SK-N-DZ (cell line): ENCODE data around the gene BRAT1. TPM values are rescaled to one million over a fixed set of nuclear protein-coding genes. Genes with fewer than 3 reads are reported as not detected.
"Not testable (repeated sequence)": the region's sequence is repeated elsewhere in the genome, so short reads cannot be mapped to it uniquely, and the experiment has no call there.

ENCODE experiments used
- DNase-seq: peaks from one replicate; pipeline ENCODE4 v3.0.0-alpha.2; 2015; ENCODE audit warnings: low spot score
- polyA plus RNA-seq, 2 experiments: library from polyadenylated mRNA; depleted of rRNA; stranded (reverse); fragments of >200 nt; gene quantifications; 2 replicates each; pipeline ENCODE4 v1.2.3, GENCODE V29; 2014

The BRAT1 gene
- 76.1 and 82.5 TPM in 2 replicates for polyA plus RNA-seq (2014; cell fraction: cytosol; rRNA removed)
- 306 and 317 TPM in 2 replicates for polyA plus RNA-seq (2014; cell fraction: nucleus; rRNA removed)

- peak; percentile 97 for DNase-seq
These were observed at the start of gene BRAT1 for GRCh38 chr7:2555121-2556052. BRAT1 (minus strand) TSS chr7:2555524; CDS start chr7:2554431, 1,093 bp downstream.

GRCh38 chr7:2604608-2605174, 49.4 kb upstream of the BRAT1 start:
- no peak for DNase-seq

DNA sequence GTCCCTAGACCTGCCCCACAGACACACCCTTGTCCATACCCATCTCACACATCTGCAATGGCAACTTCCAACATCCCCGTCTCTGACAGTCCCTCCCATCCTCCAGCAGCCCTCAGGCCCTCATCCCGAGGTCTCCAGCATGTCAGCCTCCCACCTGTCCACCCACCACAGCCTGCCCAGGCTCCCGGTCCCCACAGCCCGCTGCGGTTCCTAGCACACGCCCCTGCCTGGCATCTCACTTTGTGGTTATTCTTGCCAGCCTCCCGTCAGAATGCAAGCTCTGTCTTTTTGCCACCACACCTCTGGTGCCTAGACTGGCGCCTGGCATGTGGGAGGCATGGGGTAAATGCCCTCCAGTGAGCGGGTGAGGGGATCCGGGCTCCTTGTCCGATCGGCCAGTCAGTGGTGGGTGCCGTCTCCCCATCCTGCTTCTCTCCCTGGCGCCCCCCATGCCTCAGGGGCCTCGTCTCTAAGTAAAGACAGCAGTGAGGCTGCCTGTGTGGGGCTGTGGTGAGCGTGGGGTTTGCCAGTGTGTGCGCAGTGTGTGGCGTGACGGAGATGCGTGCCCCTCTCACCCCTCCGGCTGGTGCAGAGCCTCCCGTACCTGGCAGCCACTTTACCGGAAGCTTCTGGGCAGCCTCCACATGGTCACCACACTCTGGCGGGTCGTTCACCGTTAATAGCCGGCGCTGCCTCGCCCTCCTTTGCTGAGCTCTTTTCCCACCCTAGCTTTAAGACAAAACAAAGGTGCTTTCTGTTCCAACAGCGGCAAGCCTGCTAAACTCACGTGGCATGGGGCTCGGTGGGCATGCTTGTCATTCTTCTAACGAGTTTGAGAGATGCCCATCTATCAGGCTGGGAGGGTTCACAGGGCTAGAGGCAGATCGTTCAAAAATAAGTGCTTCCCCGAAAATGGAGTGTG, 48.0 kb upstream of the BRAT1 start:
- no peak for DNase-seq

DNA sequence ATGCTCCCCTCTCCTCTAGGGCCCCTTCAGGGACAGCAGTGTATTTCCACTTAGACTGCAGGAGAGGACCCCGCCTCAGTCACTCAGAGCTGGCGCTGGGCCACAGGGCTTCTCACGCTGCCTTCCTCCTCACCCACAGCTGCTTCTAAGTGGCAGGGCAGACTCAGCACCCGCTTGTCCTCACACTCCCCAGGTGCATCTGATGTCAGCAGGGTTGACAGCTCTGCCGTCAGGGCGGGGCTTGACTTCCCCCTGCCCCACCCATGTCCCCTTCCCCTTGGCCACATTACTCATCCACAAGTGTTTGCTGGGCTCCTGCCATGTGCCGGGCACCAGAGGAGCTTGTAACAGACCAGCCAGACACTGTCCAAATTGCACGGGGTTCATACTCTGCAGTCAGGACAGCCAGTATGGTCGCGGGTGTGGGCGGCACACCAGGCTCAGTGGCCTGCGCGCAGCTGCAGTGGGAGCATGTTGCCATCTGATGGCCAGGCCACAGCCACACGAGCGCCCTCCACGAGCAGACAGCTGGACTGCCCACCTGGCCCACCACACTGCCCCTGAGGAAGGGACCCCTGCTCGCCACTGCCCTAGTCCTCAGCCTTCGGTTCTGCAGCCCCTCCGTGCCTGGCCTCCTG, 47.2 kb upstream of the BRAT1 start:
- DNase-seq: no peak

GRCh38 chr7:2601907-2602306, 46.6 kb upstream of the BRAT1 start:
- no peak for DNase-seq

GRCh38 chr7:2601065-2601464, 45.7 kb upstream of the BRAT1 start:
- no peak for DNase-seq

- no peak for DNase-seq
These were observed 43.0 kb upstream of the BRAT1 start for GRCh38 chr7:2598154-2598823.

- DNase-seq: no peak
These were observed 41.9 kb upstream of the BRAT1 start for GRCh38 chr7:2597273-2597640.

DNA sequence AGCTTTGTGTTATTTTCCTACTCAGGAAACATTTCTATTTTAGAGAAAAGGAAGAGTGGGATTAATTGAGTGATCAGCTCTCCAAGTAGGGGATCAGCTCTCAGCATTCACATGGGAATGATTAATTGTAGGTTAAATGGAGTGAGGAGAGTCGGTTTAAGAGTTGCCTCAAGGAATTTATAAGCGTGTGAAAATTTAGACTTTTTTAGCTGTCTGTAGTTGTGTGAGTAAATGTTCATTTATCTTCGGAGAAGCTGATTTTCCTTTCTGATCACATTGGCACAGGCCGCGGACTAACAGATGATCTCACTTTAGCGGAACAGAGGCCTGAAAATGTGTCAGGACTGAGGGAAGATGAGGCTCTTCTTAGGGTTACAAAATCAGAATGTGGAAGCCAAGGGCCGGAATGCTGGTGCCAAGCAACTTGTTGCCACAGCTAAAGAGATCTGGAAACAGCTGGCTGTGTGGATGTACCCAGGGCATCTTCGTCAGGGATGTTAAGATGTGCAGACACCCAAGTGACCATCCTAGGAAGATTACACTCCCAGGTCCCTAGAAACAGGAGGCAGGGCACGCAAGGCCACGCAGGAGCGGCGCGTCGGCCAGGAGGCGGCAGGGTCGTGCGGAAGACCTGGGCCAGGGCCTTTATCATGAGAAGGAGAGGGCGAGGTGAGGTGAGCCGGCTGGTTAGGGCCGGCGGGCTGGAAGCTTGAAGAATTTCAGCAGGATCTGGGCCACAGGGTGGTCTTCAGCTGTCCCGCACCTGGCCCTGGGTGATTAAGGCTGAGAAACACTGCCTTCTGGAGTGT, 41.3 kb upstream of the BRAT1 start:
- no peak for DNase-seq

DNA sequence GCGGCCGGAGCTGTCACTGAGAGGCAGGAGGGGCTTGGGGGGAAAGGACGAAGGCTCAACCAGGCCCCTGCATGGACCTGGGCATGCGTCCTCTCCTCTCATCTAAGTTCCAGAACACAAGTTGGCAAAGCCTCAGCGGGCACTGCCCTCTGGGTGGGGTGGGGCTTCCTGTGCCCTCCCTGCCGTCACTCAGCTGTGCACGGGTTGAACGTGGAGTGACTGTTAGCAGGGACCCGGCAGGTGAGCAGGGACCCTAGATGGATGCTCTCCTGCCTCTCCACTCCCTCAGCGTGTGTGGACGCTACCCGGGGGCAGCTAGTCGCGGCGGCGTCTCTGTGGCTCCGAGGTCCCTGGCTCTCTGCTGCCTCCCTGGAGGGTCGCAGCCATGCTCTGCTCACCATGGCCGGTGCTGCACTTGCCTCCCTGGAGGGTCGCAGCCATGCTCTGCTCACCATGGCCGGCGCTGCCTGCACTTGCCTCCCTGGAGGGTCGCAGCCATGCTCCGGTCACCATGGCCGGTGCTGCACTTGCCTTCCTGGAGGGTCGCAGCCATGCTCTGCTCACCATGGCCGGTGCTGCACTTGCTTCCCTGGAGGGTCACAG, 40.0 kb upstream of the BRAT1 start:
- no peak for DNase-seq

- DNase-seq: no peak
These were observed 39.3 kb upstream of the BRAT1 start for GRCh38 chr7:2594599-2594998.

DNA sequence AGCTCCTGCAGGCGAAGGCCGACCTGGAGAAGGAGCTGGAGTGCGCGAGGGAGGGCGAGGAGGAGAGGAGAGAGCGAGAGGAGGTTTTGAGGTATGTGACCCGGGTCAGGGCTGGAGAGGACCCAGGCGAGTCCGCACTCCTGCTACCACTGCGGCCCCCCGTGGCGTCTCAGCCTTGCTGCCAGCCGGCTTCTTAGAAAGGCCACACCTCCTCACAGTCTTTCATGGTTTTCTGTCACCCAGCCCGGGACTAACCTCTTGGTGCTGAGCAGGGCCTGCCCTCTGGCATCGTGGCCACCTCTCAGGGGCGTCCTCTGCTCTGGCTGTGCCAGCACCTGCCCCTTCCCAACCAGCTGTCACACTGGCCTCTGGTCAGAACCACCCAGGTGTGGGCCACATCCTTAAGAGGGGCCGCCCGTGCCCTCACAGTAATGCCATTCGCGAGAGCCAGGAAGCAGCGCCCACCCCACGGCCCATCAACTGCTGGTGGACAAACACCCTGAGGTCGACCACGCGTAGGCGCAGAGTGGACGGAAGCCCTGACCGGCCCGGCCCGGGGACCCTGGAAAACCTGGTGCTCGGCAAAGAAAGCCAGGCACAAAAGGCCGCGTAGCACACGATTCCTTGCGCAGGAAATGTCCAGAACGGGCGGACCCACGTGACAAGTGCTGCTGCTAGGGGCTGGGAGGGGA, 37.9 kb upstream of the BRAT1 start:
- no peak for DNase-seq

DNA sequence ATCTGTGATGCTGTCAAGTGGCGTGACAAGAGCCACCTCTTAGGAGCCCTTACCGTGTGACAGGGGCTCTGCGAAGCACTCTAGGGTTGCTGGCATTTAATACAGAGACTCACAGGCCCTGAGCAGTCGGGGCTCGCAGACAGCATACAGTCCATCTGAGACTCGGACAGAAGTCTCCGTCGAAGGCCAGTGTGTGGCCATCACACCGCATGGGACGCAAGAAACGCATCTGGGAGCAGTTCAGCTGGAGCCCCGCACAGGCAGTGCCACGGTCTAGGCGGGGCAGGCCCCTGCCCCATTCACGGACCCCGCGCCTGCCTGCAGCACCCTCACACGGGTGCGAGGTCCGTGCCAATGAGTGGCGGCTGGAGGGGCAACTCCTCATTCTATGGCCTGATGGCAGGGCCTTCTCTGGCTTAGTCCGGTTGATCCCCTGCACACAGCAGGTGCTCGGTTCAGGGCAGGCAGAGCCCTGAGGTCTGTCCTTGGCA, 37.1 kb upstream of the BRAT1 start:
- no peak for DNase-seq

DNA sequence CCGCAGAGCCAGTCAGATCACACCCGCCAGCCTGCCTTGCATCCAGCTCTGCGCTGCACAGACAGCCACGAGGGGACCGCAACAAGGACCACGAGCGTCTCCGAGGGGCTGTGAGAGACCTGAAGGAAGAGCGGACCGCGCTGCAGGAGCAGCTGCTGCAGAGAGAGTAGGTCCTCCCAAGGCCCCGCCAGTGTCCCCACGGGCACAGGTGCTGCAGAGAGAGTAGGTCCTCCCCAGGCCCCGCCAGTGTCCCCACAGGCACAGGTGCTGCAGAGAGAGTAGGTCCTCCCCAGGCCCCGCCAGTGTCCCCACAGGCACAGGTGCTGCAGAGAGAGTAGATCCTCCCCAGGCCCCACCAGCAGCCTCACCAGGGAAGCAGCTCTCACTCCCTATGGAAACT, 34.6 kb upstream of the BRAT1 start:
- not testable (repeated sequence) for DNase-seq

DNA sequence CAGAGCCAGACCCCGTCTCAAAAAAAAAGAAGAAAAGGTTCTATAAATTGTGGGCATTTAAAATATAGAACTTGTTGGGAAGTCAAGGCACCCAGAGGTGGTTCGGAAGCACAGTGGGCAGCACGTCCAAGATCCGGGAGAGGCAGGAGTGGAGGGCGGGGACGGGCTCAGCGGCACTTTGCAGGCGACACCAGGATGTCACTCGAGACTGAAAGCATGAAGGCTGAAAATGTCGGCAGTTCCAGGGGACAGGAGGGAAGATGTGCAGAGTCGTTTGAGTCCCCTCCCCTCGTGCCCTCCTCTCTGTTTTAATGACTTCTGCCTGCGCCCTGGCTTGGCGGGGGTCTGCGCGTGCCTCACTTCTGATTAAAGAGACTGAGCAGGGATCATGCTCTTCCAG, 34.0 kb upstream of the BRAT1 start:
- DNase-seq: no peak

- DNase-seq: no peak
These were observed 32.5 kb upstream of the BRAT1 start for GRCh38 chr7:2587778-2588177.

GRCh38 chr7:2587134-2587533, 31.8 kb upstream of the BRAT1 start:
- no peak for DNase-seq

DNA sequence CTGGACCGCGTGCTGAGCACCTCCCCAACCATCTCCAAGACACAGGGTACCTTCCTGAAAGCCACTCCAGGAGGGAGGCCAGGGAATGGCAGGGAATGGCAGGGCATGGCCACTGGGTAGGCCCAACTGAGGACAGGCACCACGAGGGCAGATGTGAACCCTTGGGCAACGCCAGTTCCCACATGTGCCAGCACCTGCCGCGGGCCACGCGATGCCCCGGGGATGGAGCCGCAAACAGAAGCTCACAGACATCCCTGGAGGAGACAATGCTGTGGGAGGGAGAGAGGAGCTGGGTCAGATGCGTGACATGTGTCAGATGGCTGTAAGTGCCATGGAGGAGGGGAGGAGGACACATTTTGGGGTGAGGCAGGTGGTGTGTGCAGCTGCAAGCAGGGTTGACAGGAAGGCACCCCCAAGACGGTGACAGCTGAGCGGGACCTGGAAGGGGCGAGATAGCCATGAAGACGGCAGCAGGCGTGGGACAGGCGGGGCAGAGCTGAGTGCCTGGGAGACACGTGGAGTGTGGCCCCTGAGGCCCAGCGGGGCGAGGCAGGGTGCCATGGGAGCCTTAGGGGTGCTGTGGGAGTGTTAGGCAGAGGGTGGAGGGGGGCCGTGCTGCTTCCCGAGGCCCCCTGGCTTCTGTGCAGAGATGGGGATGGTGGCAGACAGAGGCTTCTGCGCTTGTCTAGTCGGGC, 31.1 kb upstream of the BRAT1 start:
- DNase-seq: no peak
